HG03196 (cell line): ENCODE data around the gene ZNF101.
A peak's percentile ranks its signal among the peaks of the same experiment; 100 is the strongest.

ENCODE experiments used
- ATAC-seq: cut with Tn5 transposase; IDR thresholded peaks from one replicate; pipeline ENCODE4 v1.9.1; 2021; ENCODE audit not compliant: unreplicated experiment

The ZNF101 gene

GRCh38 chr19:19668230-19669012 lies at the start of gene ZNF101:
Gene ZNF101, plus strand, starts transcription at chr19:19668839. Its CDS starts 125 bp downstream, at chr19:19668964.
- ATAC-seq = peak; percentile 64

GRCh38 chr19:19619181-19619848 lies 49.3 kb upstream of the ZNF101 start:
- ATAC-seq = no peak

GRCh38 chr19:19619849-19620210 lies 48.8 kb upstream of the ZNF101 start:
- ATAC-seq = no peak

GRCh38 chr19:19623383-19623782 lies 45.3 kb upstream of the ZNF101 start:
- no peak for ATAC-seq

GRCh38 chr19:19624032-19624570 lies 44.5 kb upstream of the ZNF101 start:
- no peak for ATAC-seq

GRCh38 chr19:19626516-19627472 lies 41.8 kb upstream of the ZNF101 start:
- no peak for ATAC-seq

GRCh38 chr19:19627621-19628500 lies 40.8 kb upstream of the ZNF101 start, which contains the start of gene LPAR2:
Gene LPAR2, minus strand, starts transcription at chr19:19628220. Its CDS starts 945 bp downstream, at chr19:19627275.
- ATAC-seq = no peak

GRCh38 chr19:19628501-19629134 lies 40.0 kb upstream of the ZNF101 start:
- ATAC-seq = no peak

- ATAC-seq = no peak
Observed at GRCh38 chr19:19630062-19630414, 38.6 kb upstream of the ZNF101 start.

- ATAC-seq = no peak
Observed at GRCh38 chr19:19630426-19630825, 38.2 kb upstream of the ZNF101 start.

- ATAC-seq = no peak
Observed at GRCh38 chr19:19631346-19631745, 37.3 kb upstream of the ZNF101 start.

GRCh38 chr19:19632661-19633060 lies 36.0 kb upstream of the ZNF101 start:
- ATAC-seq = no peak

GRCh38 chr19:19633711-19634515 lies 34.7 kb upstream of the ZNF101 start:
- ATAC-seq = no peak

- no peak for ATAC-seq
Observed at GRCh38 chr19:19634516-19635312, 33.9 kb upstream of the ZNF101 start.

- ATAC-seq = no peak
Observed at GRCh38 chr19:19635313-19635702, 33.3 kb upstream of the ZNF101 start.

GRCh38 chr19:19636573-19637185 lies 32.0 kb upstream of the ZNF101 start:
- no peak for ATAC-seq

- no peak for ATAC-seq
Observed at GRCh38 chr19:19637186-19637522, 31.5 kb upstream of the ZNF101 start.
